Natural killer cell treated with Interleukin-12 subunit alpha and Interleukin-12 subunit beta and Interleukin-15 and Interleukin-18, amount 100 ng/mL, for 72 hours (primary cell): Measurements from ENCODE around the gene MBLAC1. TPM values are rescaled to one million over a fixed set of nuclear protein-coding genes. Genes with fewer than 3 reads are reported as not detected.
A peak's percentile ranks its signal among the peaks of the same experiment; 100 is the strongest.
"Not testable (repeated sequence)": the region's sequence is repeated elsewhere in the genome, so short reads cannot be mapped to it uniquely, and the experiment has no call there.

Experiments used
- ATAC-seq, 2 donors: fragments of 150-1000 bp; cut with Tn5 transposase in 1 of 2; sonication (Bioruptor Pico), chemical (Tn5 transposase) in 1 of 2; 2 replicates each; pipeline ENCODE4 v1.10.0; 2021
- DNase-seq: peaks from one replicate; pipeline ENCODE4 v3.0.0; 2022; ENCODE audit warnings: low spot score
- H3K27ac Mint-ChIP-seq, 2 donors: 1 replicate in 1 of 2; 2 replicates in 1 of 2; pipeline ENCODE4 v1.8.0; 2022; ENCODE audit warnings: mixed read lengths in 2 of 2, mild to moderate bottlenecking in 1 of 2, moderate library complexity in 1 of 2
- H3K27me3 Mint-ChIP-seq, 2 donors: 1 replicate in 1 of 2; 2 replicates in 1 of 2; pipeline ENCODE4 v1.8.0; 2022; ENCODE audit warnings: mixed read lengths in 2 of 2
- H3K36me3 Mint-ChIP-seq: one replicate; pipeline ENCODE4 v1.8.0; 2022; ENCODE audit warnings: mixed read lengths
- H3K4me1 Mint-ChIP-seq, 2 donors: 1 replicate in 1 of 2; 2 replicates in 1 of 2; pipeline ENCODE4 v1.8.0; 2022; ENCODE audit warnings: low read depth in 2 of 2, mixed read lengths in 2 of 2, mild to moderate bottlenecking in 1 of 2
- H3K4me3 Mint-ChIP-seq: one replicate; pipeline ENCODE4 v1.8.0; 2022; ENCODE audit warnings: mixed read lengths
- H3K9me3 Mint-ChIP-seq: 2 replicates; pipeline ENCODE4 v1.8.0; 2022; ENCODE audit warnings: mixed read lengths
- total RNA-seq, 2 donors: library from RNA; stranded (reverse); gene quantifications; one replicate each; pipeline ENCODE4 v1.2.3, GENCODE V29; 2022

MBLAC1 gene
- total RNA-seq, 2 donors from 2014 or later: 3.4 to 6.5 TPM

- H3K4me3 Mint-ChIP-seq, ATAC-seq, H3K9me3 Mint-ChIP-seq, DNase-seq, H3K27ac Mint-ChIP-seq, H3K27me3 Mint-ChIP-seq, H3K36me3 Mint-ChIP-seq: not testable (repeated sequence)
- H3K4me1 Mint-ChIP-seq: peaks cover 20 to 22% of the 10 kb centered on the region in 2 donors
These were observed 19.6 kb downstream of the MBLAC1 start for GRCh38 chr7:100146350-100146749.

DNA sequence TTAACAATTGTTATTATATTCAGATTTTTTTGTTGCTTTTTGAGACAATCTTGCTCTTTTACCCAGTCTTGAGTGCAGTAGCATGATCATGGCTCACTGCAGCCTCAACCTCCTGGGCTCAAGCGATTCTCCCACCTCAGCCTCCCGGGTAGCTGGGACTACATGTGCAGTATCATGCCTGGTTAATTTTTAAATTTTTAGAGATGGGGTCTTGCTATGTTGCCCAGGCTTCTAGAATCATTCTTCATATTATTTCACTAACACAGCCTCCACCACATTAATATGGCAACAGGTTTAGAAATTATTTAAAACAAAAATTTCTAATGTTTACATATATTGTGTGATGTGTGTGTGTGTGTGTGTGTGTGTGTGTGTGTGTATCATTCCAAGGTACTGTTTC is 20.5 kb downstream of the MBLAC1 start:
- Mint-ChIP-seq H3K27ac (no peak overlapping the region), H3K36me3 (peaks cover 11% of the 10 kb centered on the region), H3K4me3 (no peak overlapping the region), H3K9me3 (no peaks in the 10 kb centered on the region), H3K4me1 (peaks cover 17 to 20% of the 10 kb centered on the region in 2 donors), H3K27me3 (no peaks in the 10 kb centered on the region)
- DNase-seq (no peak), ATAC-seq (no peak)

GRCh38 chr7:100148225-100148558 is 21.4 kb downstream of the MBLAC1 start:
- DNase-seq (no peak), ATAC-seq (no peak)
- H3K4me1 Mint-ChIP-seq: peaks cover 21 to 25% of the 10 kb centered on the region in 2 donors
- peak overlapping the region; percentile 96 for H3K4me3 Mint-ChIP-seq
- peaks cover 16% of the 10 kb centered on the region for H3K36me3 Mint-ChIP-seq
- no peaks in the 10 kb centered on the region for H3K9me3 Mint-ChIP-seq
- H3K27ac Mint-ChIP-seq: peak overlapping the region; percentile 90 to 97
- no peaks in the 10 kb centered on the region for H3K27me3 Mint-ChIP-seq

DNA sequence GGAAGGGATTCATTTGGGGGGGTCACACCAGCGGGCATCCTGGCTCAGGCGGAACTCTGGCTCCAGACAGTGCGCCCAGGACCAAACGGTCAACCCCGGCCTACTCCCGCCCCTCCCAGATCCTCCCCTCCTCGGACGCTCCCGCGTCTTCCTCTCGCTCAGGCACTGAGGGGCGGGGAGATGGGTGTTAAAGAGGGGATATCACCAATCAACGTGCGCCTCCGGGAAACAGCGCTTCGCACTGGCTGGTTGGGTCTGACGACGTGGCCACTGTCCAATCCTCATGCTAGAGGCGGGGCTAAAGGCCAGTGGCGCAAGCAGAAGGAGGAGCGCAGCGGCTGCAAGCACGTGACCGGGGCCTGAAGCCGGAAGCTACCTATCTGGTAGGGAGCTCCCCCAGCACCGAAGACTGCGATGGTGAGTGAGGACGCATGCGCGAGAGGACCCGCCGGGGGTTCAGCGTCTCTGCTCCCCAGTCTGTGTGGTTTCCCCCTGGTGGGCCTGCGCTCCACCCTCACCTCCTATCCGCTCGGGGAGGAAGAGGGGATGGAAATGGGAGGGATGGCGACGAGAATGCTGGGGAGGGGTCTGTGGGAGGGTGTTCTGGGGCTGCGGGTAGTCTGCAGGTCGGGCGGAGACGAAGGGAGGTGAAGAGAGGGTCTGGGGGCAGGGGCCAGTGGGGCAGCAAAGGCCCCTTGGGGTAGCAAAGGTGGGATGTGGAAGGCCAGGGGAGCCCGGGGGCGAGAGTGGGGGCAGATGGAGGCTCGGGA is 22.0 kb downstream of the MBLAC1 start, which contains the start of gene LAMTOR4:
TSS of gene LAMTOR4 (plus strand) at position 360 of the 770 bp plus-strand sequence. CDS start at position 415, 55 bp downstream.
- peak within 1 kb of the TSS; percentile 96 for H3K4me3 Mint-ChIP-seq
- H3K9me3 Mint-ChIP-seq: no peaks in the 10 kb centered on the region
- peak; percentile 100 for ATAC-seq
- DNase-seq: peak; percentile 99
- no peaks in the 10 kb centered on the region for H3K27me3 Mint-ChIP-seq
- H3K27ac Mint-ChIP-seq: peak within 1 kb of the TSS; percentile 90 to 97
- peaks cover 24 to 25% of the 10 kb centered on the region in 2 donors for H3K4me1 Mint-ChIP-seq
- H3K36me3 Mint-ChIP-seq: peaks cover 16% of the 10 kb centered on the region

DNA sequence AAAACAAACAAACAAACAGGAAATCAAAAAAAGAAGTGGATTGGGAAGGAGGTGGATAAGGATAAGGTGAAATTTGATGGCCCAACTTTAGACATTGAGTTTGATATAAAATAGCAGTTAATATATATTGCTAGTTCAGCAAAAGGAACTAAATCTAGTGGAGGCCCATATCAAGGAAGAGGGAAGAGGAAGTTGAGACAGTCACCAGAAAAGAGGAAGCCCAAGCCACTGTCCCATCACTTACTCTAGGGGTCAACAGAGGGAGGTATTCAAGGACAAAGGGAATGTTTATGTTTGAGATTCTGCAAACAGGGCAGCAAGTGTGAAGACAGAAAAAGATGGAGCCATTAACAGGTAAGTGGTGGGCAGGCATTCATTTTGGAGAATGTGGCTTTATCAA is 25.6 kb downstream of the MBLAC1 start:
- ATAC-seq (no peak), DNase-seq (no peak)
- Mint-ChIP-seq H3K27me3 (no peaks in the 10 kb centered on the region), H3K4me1 (peaks cover 27 to 28% of the 10 kb centered on the region in 2 donors), H3K36me3 (peaks cover 16% of the 10 kb centered on the region), H3K27ac (peak overlapping the region; percentile 54 to 57), H3K9me3 (no peaks in the 10 kb centered on the region), H3K4me3 (no peak overlapping the region)

- Mint-ChIP-seq H3K36me3 (peaks cover 16% of the 10 kb centered on the region), H3K4me3 (no peak overlapping the region), H3K9me3 (no peaks in the 10 kb centered on the region), H3K27ac (peak overlapping the region in 1 of 2 donors; percentile 54), H3K27me3 (no peaks in the 10 kb centered on the region), H3K4me1 (peaks cover 30 to 32% of the 10 kb centered on the region in 2 donors)
- ATAC-seq (no peak), DNase-seq (no peak)
These were observed 26.3 kb downstream of the MBLAC1 start for GRCh38 chr7:100152937-100153666.

DNA sequence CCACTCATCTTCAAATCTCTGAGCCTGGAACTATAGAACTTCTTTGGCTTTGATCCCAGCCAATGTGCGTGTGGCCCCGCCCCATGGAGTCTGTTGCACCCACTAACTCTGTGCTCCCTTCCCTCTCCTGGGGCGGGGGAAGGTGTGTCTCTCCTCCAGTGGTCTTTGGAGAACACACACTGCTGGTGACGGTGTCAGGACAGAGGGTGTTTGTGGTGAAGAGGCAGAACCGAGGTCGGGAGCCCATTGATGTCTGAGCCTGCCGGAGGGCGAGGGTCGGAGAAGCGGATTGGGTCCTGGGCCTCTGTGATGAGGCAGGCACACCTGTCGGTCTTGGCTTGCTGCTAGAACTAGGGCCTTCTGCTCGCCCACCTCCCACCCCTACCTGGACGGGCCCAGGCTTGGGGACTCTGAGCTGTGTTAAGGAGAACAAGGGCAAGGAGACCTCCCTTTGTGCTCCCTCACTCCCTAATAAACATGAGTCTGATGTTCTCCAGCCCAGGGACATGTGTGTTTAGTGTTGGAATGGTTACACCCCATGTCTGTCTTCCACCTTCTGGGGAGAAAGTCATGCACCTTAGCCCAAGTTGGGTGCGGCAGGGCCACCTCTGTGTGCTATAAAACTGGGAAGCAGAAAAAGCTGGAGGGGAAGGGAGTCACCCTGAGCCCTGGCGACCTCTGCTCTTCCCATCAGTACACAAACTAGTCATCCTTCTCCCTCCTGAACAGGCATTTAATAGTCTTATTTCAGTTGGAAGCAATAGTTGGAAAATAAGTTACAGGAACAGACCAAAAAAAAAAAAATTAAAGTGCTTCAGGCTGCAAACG is 27.2 kb downstream of the MBLAC1 start:
- Mint-ChIP-seq H3K4me1 (peaks cover 23 to 24% of the 10 kb centered on the region in 2 donors), H3K27ac (peak overlapping the region in 1 of 2 donors; percentile 41), H3K36me3 (peaks cover 16% of the 10 kb centered on the region), H3K9me3 (no peaks in the 10 kb centered on the region), H3K27me3 (no peaks in the 10 kb centered on the region), H3K4me3 (no peak overlapping the region)
- DNase-seq (no peak), ATAC-seq (no peak)

- no peak for DNase-seq
- no peak for ATAC-seq
- Mint-ChIP-seq H3K4me1 (peaks cover 23% of the 10 kb centered on the region in 2 donors), H3K27me3 (no peaks in the 10 kb centered on the region), H3K9me3 (no peaks in the 10 kb centered on the region), H3K27ac (no peak overlapping the region), H3K36me3 (peaks cover 16% of the 10 kb centered on the region), H3K4me3 (no peak overlapping the region)
These were observed 28.1 kb downstream of the MBLAC1 start for GRCh38 chr7:100154651-100155491.

GRCh38 chr7:100155553-100156317 is 29.0 kb downstream of the MBLAC1 start:
- no peaks in the 10 kb centered on the region for H3K9me3 Mint-ChIP-seq
- H3K4me3 Mint-ChIP-seq: no peak overlapping the region
- ATAC-seq (no peak), DNase-seq (no peak)
- H3K27me3 Mint-ChIP-seq: no peaks in the 10 kb centered on the region
- peaks cover 15 to 17% of the 10 kb centered on the region in 2 donors for H3K4me1 Mint-ChIP-seq
- peaks cover 8% of the 10 kb centered on the region for H3K36me3 Mint-ChIP-seq
- H3K27ac Mint-ChIP-seq: peak overlapping the region in 1 of 2 donors; percentile 92

GRCh38 chr7:100156331-100157068 is 29.7 kb downstream of the MBLAC1 start:
- Mint-ChIP-seq H3K36me3 (peaks cover 8% of the 10 kb centered on the region), H3K9me3 (no peaks in the 10 kb centered on the region), H3K27me3 (no peaks in the 10 kb centered on the region), H3K4me1 (peaks cover 15 to 17% of the 10 kb centered on the region in 2 donors), H3K4me3 (peak overlapping the region; percentile 80), H3K27ac (peak overlapping the region; percentile 66 to 92)
- DNase-seq (no peak), ATAC-seq (no peak)

DNA sequence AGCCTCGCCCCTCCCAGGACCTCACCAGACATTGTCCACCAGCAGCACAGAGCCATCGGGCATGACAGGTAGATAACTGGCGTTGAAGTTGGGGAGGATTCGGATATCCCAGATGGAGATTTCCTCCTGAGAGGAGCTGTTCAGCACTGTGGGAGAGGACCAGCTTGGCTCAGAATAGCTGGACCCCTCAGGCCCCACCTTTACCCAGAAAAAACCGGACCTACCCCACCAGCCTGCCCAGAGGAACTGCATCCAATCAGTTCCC is 30.2 kb downstream of the MBLAC1 start:
- H3K4me3 Mint-ChIP-seq: peak overlapping the region; percentile 80
- no peak for ATAC-seq
- H3K27me3 Mint-ChIP-seq: no peaks in the 10 kb centered on the region
- no peak for DNase-seq
- H3K9me3 Mint-ChIP-seq: no peaks in the 10 kb centered on the region
- H3K36me3 Mint-ChIP-seq: peaks cover 7% of the 10 kb centered on the region
- H3K4me1 Mint-ChIP-seq: peaks cover 14 to 17% of the 10 kb centered on the region in 2 donors
- H3K27ac Mint-ChIP-seq: peak overlapping the region; percentile 66 to 92
